Thyroid gland (tissue), 4 donors: ENCODE results near the gene PPP2R2C. TPM values are rescaled to one million over a fixed set of nuclear protein-coding genes. Genes with fewer than 3 reads are reported as not detected.

Experiments used
- DNase-seq, 2 donors: peaks; one replicate each; pipeline ENCODE4 v3.0.0-alpha.2; 2019
- H3K27ac ChIP-seq, 3 donors: fragments of 200-600 bp; sonication (generic); 1 replicate in 2 of 3; 2 replicates in 1 of 3; pipeline ENCODE4 v1.5.1; 2016 to 2019; ENCODE audit warnings: mild to moderate bottlenecking in 1 of 3, moderate library complexity in 1 of 3
- H3K27me3 ChIP-seq: fragments of 200-600 bp; sonication (generic); one replicate; pipeline ENCODE4 v1.5.1; 2019
- H3K36me3 ChIP-seq, 2 donors: fragments of 200-600 bp; sonication (generic); one replicate each; pipeline ENCODE4 v1.5.1; 2016 to 2019
- H3K4me1 ChIP-seq, 2 donors: fragments of 200-600 bp; sonication (generic); one replicate each; pipeline ENCODE4 v1.5.1; 2017 to 2019
- H3K4me3 ChIP-seq, 3 donors: fragments of 200-600 bp; sonication (generic); replicated peaks in 1 of 3; 1 replicate in 2 of 3; 2 replicates in 1 of 3; pipeline ENCODE4 v1.5.1; 2016; ENCODE audit warnings: mild to moderate bottlenecking in 1 of 3
- H3K9me3 ChIP-seq: fragments of 200-600 bp; sonication (generic); one replicate; pipeline ENCODE4 v1.5.1; 2017
- CTCF ChIP-seq, 6 experiments: fragments of 200-600 bp in 3 of 6; fragments of 450-650 bp in 3 of 6; sonication (generic) in 3 of 6; IDR thresholded peaks; one replicate each; pipeline ENCODE4 v1.5.1; 2016 to 2019; ENCODE audit warnings: antibody characterized with exemption in 6 of 6, mild to moderate bottlenecking in 2 of 6, inconsistent platforms in 1 of 6, moderate library complexity in 1 of 6
- POLR2A ChIP-seq, 2 donors: fragments of 450-650 bp; IDR thresholded peaks; one replicate each; pipeline ENCODE4 v1.6.1; 2017; ENCODE audit warnings: antibody characterized with exemption in 2 of 2, mild to moderate bottlenecking in 2 of 2, moderate library complexity in 1 of 2
- WGBS, 2 donors: methylation state at CpG; one replicate each; pipeline ENCODE4 v1.1.5; 2017; 5-methylcytosine and 5-hydroxymethylcytosine counted together
- intact Hi-C: fragments of 100-400 bp; cut with DNase I; formaldehyde crosslinking; loops from one replicate; pipeline ENCODE4 v1.15.1; 2023
- total RNA-seq, 4 donors: library from RNA; depleted of rRNA; stranded (reverse); fragments of >200 nt; gene quantifications; one replicate each; pipeline ENCODE4 v1.2.3, GENCODE V29; 2016

The PPP2R2C gene
- total RNA-seq, 4 donors from 2014 or later: 0.15 to 1.5 (median 0.33) TPM; not detected in 1

GRCh38 chr4:6516281-6516680, 43.9 kb upstream of the PPP2R2C start:
- Histone ChIP-seq H3K4me3 (no peak overlapping the region), H3K4me1 (no peaks in the 10 kb centered on the region), H3K36me3 (no peaks in the 10 kb centered on the region), H3K27ac (no peak overlapping the region), H3K9me3 (no peaks in the 10 kb centered on the region), H3K27me3 (no peaks in the 10 kb centered on the region)
- intact Hi-C loops: no loop called here
- 68% methylated on average over 8 to 9 of the region's 9 CpGs for WGBS, 2 donors
- no peak for DNase-seq
- no peak for TF ChIP-seq CTCF (IDR thresholded peaks at IDR 0.05)
- no peak for TF ChIP-seq POLR2A (IDR thresholded peaks at IDR 0.05)

GRCh38 chr4:6513678-6514077, 41.3 kb upstream of the PPP2R2C start:
- Histone ChIP-seq H3K9me3 (no peaks in the 10 kb centered on the region), H3K4me3 (no peak overlapping the region), H3K27me3 (no peaks in the 10 kb centered on the region), H3K27ac (no peak overlapping the region), H3K4me1 (no peaks in the 10 kb centered on the region), H3K36me3 (no peaks in the 10 kb centered on the region)
- TF ChIP-seq CTCF (IDR thresholded peaks at IDR 0.05) (no peak), POLR2A (IDR thresholded peaks at IDR 0.05) (no peak)
- WGBS, 2 donors: 84 to 88% methylated on average over 3 of the region's 3 CpGs
- intact Hi-C loops: no loop called here
- DNase-seq: no peak

GRCh38 chr4:6509587-6509986, 37.2 kb upstream of the PPP2R2C start:
- H3K27ac ChIP-seq: no peak overlapping the region
- H3K9me3 ChIP-seq: no peaks in the 10 kb centered on the region
- H3K36me3 ChIP-seq: no peaks in the 10 kb centered on the region
- H3K4me3 ChIP-seq: no peak overlapping the region
- no peak for DNase-seq
- 47 to 52% methylated on average over 7 of the region's 7 CpGs for WGBS, 2 donors
- no peaks in the 10 kb centered on the region for H3K4me1 ChIP-seq
- no peak for TF ChIP-seq CTCF (IDR thresholded peaks at IDR 0.05)
- TF ChIP-seq POLR2A (IDR thresholded peaks at IDR 0.05): no peak
- no peaks in the 10 kb centered on the region for H3K27me3 ChIP-seq
- intact Hi-C loops: no loop called here

GRCh38 chr4:6507345-6507744, 34.9 kb upstream of the PPP2R2C start:
- no peak overlapping the region for H3K4me3 ChIP-seq
- no peaks in the 10 kb centered on the region for H3K36me3 ChIP-seq
- no peaks in the 10 kb centered on the region for H3K4me1 ChIP-seq
- DNase-seq: no peak
- 85 to 90% methylated on average over 3 to 4 of the region's 4 CpGs for WGBS, 2 donors
- TF ChIP-seq POLR2A (IDR thresholded peaks at IDR 0.05) (no peak), CTCF (IDR thresholded peaks at IDR 0.05) (no peak)
- no peaks in the 10 kb centered on the region for H3K9me3 ChIP-seq
- intact Hi-C loops: no loop called here
- no peak overlapping the region for H3K27ac ChIP-seq
- H3K27me3 ChIP-seq: no peaks in the 10 kb centered on the region

GRCh38 chr4:6506616-6507140, 34.3 kb upstream of the PPP2R2C start:
- no peak overlapping the region for H3K4me3 ChIP-seq
- H3K36me3 ChIP-seq: no peaks in the 10 kb centered on the region
- H3K27ac ChIP-seq: no peak overlapping the region
- TF ChIP-seq CTCF (IDR thresholded peaks at IDR 0.05): no peak
- no peak for TF ChIP-seq POLR2A (IDR thresholded peaks at IDR 0.05)
- no peaks in the 10 kb centered on the region for H3K9me3 ChIP-seq
- 93 to 94% methylated on average over 3 of the region's 3 CpGs for WGBS, 2 donors
- DNase-seq: no peak
- intact Hi-C loops: no loop called here
- no peaks in the 10 kb centered on the region for H3K27me3 ChIP-seq
- H3K4me1 ChIP-seq: no peaks in the 10 kb centered on the region
